ENCODE data around the gene KRTAP10-3. TPM values are rescaled to one million over a fixed set of nuclear protein-coding genes. Genes with fewer than 3 reads are reported as not detected.
"Not testable (repeated sequence)": the region's sequence is repeated elsewhere in the genome, so short reads cannot be mapped to it uniquely, and the experiment has no call there.

The KRTAP10-3 gene
- total RNA-seq, 3 donors from 2014 or later, result not detected

DNA sequence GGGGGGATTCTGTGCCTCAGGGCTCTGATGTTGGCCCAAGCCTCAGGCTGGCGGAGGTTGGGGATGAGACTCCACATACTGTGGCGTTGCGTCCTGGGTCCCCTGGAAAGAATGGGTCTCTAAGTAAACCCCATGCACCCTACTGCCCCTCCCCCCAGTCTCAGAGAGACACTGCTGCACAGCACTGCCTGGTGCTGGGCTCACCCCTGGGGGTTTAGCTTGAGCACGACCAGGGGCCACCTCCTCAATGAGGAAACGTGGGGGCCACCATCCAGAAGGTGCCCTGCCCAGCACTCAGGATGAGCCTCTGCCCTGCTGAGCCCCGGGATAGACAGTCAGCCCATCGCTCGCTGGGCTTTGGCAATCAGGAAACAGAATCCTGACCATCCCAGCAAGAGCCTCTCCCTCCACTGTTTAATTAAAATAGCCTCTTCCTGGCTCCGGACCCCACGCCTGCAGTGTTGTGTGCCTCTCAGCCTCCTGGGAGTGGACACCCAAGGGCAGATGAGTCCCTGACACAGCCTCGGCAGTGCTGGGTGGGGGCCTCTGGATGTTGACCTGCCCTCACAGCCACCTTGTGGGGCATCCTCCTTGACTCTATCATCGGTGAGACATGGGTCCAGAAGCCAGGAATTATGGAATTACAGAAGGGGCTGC lies 11.4 kb upstream of the KRTAP10-3 start:
- Mint-ChIP-seq H3K4me1 (ENCODE audit: low read depth) (peaks cover 9% of the 10 kb centered on the region), H3K36me3 (ENCODE audit: insufficient read depth) (no peaks in the 10 kb centered on the region), H3K4me3 (no peak overlapping the region), H3K9me3 (peaks cover 4% of the 10 kb centered on the region), H3K27me3 (ENCODE audit: low read depth) (peaks cover 9% of the 10 kb centered on the region)
- no peak for DNase-seq
- ATAC-seq, result no peak

DNA sequence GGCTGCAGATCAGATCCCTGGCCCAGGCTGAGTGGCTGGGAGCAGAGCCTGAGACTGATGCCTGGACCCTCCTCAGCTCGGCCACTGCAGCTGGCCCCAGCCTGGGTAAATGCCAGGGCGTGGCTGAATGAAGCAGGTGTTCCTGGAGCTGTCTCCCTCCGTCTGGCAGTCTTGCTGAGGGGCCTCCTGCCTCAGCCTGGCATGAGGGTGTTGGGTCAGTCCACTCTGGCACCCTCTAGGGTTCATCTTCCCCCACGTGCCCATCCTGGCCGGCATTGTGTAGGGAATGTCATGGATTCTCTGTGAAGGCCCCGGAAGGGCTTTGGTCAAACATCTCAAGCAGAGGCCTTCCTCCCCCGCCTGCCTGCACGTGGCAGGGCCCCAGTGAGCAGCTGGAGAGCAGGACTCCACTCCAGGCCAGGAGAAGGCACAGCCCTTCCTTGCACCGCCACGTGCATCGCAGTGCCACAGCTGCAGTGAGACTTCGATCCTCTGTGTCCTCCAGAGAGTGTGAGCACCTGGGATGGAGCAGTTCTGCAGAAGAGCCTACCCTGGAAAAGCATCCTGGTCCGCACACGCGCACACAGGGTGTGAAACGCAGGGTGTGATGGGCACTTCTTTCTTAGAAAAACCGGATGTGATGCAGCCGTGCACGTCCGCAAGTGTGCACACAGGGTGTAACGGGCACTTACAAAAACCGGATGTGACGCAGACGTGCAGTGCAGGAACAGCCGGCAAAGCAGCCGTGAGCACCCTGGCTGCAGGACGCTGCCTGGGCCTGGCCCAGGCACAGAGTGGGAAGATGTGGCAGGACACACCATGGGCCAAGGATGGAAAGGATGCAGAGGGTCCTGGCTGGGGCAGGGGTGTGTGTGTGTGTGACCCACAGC lies 10.3 kb upstream of the KRTAP10-3 start:
- Mint-ChIP-seq H3K4me3 (no peak overlapping the region), H3K27me3 (ENCODE audit: low read depth) (peaks cover 6% of the 10 kb centered on the region), H3K36me3 (ENCODE audit: insufficient read depth) (no peaks in the 10 kb centered on the region), H3K4me1 (ENCODE audit: low read depth) (peaks cover 13% of the 10 kb centered on the region), H3K9me3 (peaks cover 4% of the 10 kb centered on the region)
- no peak for DNase-seq
- no peak for ATAC-seq

DNA sequence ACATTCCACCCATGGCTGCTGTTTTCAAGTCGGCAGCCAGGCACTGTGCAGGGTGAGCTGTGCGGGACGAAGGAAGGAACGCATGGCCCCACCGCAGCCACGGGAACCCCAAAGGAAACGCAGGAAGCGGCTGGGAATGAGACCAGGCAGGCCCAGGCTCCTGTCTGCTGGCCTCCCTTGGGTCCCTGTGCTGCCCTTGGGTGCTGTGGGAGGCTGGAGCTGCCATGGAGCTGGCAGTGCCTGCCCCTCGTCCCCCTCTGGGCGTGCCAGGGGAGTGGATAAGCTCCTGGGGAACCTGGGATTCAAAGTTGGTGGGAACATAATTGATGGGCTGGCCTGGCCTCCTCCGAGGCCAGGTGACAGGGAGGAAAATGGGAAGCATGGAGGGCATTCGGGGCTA lies 9.7 kb upstream of the KRTAP10-3 start:
- peaks cover 6% of the 10 kb centered on the region for H3K27me3 Mint-ChIP-seq (ENCODE audit: low read depth)
- ATAC-seq, result no peak
- H3K4me3 Mint-ChIP-seq, result no peak overlapping the region
- peaks cover 6% of the 10 kb centered on the region for H3K9me3 Mint-ChIP-seq
- H3K36me3 Mint-ChIP-seq (ENCODE audit: insufficient read depth), result no peaks in the 10 kb centered on the region
- no peak for DNase-seq
- H3K4me1 Mint-ChIP-seq (ENCODE audit: low read depth), result peaks cover 13% of the 10 kb centered on the region

DNA sequence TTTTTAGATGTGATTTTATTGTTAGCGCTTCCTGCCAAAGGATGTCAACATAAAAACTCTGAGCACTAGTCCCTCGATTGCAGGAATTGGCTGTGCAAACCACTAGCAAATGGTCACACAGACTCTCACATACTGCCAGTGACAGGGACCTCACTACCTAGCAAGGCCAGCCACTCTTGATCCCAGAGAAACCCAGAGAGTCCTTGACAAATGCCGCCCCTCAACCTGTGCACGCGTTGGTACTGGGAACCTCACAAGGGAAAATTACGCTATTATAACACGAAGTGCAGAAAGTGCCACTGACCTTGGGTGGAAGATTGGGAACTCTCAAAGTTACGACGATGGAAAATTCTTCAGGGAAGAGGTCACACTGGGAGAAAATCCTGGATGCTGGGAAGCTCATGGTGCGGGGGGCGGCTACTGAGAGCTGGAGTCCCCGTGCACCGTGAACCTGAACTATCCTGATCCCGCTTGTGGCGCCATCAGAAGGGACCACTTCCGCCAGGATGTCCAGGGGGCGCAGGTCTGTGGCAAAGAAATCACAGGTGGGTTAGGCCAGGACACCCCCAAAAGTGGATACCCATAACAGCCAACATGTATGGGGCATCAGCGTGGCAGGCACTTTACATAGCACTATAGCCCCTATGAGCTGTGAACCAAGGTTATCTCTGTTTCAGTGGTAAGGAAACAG lies 9.0 kb upstream of the KRTAP10-3 start:
- H3K36me3 Mint-ChIP-seq (ENCODE audit: insufficient read depth), result no peaks in the 10 kb centered on the region
- H3K27me3 Mint-ChIP-seq (ENCODE audit: low read depth), result peaks cover 3% of the 10 kb centered on the region
- DNase-seq (no peak), ATAC-seq (no peak)
- H3K9me3 Mint-ChIP-seq, result peaks cover 13% of the 10 kb centered on the region
- peaks cover 13% of the 10 kb centered on the region for H3K4me1 Mint-ChIP-seq (ENCODE audit: low read depth)
- H3K4me3 Mint-ChIP-seq, result no peak overlapping the region

DNA sequence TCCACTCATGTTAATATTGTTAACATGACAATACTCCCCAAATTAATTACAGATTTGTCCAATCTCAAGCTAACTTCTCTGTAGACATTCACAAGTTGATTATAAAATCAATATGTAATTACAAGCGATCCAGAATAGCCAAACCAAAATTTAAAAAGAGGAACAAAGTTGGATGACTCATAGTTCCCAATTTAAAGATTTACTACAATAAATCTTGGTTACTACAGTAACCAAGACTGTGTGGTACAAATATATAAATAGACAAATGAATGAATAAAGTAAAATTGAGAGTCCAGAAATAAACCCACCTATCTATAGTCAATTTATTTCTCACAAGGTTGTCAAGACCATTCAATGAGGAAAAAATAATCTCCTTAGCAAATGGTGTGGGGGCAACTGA lies 7.8 kb upstream of the KRTAP10-3 start:
- no peaks in the 10 kb centered on the region for H3K36me3 Mint-ChIP-seq (ENCODE audit: insufficient read depth)
- no peaks in the 10 kb centered on the region for H3K27me3 Mint-ChIP-seq (ENCODE audit: low read depth)

DNA sequence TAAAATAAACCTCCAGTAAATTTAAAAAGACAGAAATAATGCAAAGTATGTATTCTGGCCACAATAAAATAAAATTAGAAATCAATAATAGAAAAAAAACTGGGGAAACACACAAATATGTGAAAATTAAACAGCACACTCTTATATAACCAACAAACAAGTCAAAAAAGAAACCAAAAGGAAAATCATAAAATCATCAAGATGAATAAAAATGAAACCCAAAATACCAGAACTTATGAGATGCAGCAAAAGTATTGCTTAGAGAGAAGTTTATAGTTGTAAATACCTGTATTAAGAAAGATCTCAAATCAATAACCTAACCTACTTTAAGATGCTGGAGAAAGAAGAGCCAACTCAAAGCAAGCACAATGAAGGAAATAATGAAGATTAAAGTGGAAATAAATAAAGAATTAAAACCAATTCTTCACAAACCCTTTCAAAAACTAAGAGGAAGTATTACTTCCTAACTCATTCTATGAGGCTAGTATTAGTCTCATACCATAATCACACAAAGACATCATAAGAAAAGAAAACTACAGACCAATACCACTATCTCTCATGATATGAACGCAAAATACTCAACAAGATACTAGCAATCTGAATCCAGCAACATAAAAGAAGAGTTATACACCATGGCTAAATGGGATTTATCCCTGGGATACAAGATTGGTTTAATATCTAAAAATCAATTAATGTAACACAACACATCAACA lies 6.4 kb upstream of the KRTAP10-3 start:
- ATAC-seq, result no peak
- Mint-ChIP-seq H3K9me3 (peaks cover 34% of the 10 kb centered on the region), H3K27me3 (ENCODE audit: low read depth) (no peaks in the 10 kb centered on the region), H3K4me1 (ENCODE audit: low read depth) (peaks cover 13% of the 10 kb centered on the region), H3K36me3 (ENCODE audit: insufficient read depth) (no peaks in the 10 kb centered on the region), H3K4me3 (no peak overlapping the region)
- no peak for DNase-seq

More for the DNA sequence above, 7.8 kb upstream of the KRTAP10-3 start:
- peaks cover 22% of the 10 kb centered on the region for H3K9me3 Mint-ChIP-seq
- ATAC-seq, result no peak
- H3K4me3 Mint-ChIP-seq, result no peak overlapping the region
- DNase-seq, result no peak
- H3K4me1 Mint-ChIP-seq (ENCODE audit: low read depth), result peaks cover 13% of the 10 kb centered on the region

DNA sequence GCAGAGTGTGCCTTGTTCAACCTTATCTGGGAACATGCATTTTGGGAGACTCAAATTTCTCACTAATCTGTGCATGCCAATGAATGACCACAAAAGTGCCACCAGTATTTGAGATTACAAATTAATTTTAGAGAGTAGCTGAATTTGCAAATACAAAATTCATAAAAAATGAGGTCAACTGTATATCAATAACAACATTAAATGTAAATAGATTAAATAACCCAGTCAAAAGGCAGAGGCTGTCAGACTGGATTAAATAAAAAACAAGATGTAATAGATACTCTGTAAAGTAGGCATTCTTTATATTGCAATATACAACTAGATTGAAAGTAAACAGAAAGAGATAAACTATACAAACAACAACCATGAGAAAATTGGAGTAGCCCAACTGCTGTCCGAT lies 5.5 kb upstream of the KRTAP10-3 start:
- Mint-ChIP-seq H3K9me3 (peaks cover 38% of the 10 kb centered on the region), H3K36me3 (ENCODE audit: insufficient read depth) (no peaks in the 10 kb centered on the region), H3K4me1 (ENCODE audit: low read depth) (peaks cover 13% of the 10 kb centered on the region), H3K27me3 (ENCODE audit: low read depth) (no peaks in the 10 kb centered on the region), H3K4me3 (no peak overlapping the region)
- DNase-seq, result no peak
- ATAC-seq, result no peak

DNA sequence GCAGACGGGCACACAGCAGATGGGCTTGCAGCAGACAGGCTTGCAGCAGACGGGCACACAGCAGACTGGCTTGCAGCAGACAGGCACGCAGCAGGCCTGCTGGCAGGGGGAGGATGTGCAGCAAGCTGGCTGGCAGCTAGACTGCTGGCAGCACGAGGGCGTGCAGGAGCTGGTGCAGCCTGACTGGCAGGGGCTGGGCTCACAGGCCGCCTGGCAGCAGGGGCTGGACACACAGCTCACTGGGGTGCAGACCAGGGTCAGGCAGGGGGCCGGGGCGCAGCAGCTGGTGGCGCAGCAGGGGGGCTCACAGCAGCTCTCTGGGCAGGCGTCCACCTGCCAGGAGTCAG lies 293 bp downstream of the KRTAP10-3 start:
- not testable (repeated sequence) for H3K36me3 Mint-ChIP-seq (ENCODE audit: insufficient read depth)

DNA sequence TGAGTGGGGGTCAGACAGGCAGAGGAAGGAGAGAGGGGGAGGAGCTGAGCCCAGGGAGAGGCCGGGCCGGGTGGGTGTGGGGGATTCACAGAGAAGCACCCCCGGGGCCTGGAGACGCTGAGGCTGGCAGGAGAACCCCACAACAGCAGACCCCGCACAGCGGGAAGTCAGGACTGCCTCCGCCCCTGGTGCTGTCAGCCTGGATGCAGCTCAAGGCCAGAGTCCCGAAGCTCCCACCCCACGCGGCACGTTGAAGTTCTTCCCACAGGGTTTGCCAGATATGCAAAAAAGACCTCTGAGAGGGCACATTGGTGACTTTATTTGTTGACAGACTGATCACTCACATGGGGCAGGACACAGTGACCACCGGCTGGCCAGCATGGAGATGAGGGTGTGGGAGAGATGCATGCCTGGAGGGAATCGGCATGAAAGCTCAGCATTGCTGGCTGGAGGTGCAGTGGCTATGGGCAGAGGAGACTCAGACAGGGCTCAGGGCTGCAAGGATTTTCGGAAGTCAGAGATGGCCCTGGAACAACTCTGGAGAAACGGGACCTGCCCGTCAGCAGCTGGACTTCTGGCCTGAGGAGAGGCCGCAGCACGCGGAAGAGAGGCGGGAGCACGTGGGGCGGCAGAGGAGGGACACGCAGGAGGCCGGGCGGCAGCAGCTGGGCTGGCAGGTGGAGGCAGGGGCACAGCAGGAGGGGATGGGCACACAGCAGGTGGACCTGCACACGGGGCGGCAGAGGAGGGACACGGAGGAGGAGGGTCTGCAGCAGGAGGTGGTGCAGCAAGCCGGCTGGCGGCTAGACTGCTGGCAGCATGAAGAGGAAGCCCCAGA lies 885 bp downstream of the KRTAP10-3 start:
- Mint-ChIP-seq H3K4me1 (ENCODE audit: low read depth) (no peaks in the 10 kb centered on the region), H3K36me3 (ENCODE audit: insufficient read depth) (peaks cover 3% of the 10 kb centered on the region), H3K9me3 (peaks cover 38% of the 10 kb centered on the region), H3K27me3 (ENCODE audit: low read depth) (no peaks in the 10 kb centered on the region), H3K4me3 (no peak overlapping the region)
- ATAC-seq (no peak), DNase-seq (no peak)

More for the DNA sequence above, 293 bp downstream of the KRTAP10-3 start:
- peaks cover 40% of the 10 kb centered on the region for H3K9me3 Mint-ChIP-seq
- not testable (repeated sequence) for H3K4me1 Mint-ChIP-seq (ENCODE audit: low read depth); H3K27me3 Mint-ChIP-seq (ENCODE audit: low read depth); DNase-seq; ATAC-seq; H3K4me3 Mint-ChIP-seq

DNA sequence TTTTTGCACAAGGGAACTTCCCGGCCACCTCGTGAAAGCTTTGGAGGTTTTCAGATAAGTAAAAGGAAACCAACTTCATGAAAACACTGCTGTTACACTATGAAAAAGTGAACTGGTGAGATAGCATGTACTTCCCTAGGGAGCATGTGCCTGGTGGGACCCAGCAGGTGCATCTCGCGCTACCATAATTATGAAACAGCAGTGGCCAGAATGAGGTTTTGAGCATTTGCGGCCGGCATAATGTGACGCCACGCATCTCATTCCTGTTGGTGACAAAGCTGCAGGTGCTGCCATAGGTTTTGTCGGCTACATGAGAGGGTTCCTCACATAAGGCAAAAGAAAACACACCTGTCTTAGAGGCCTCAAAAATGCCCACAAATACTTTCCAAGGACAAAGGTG lies 1.7 kb downstream of the KRTAP10-3 start:
- no peak for DNase-seq
- peaks cover 3% of the 10 kb centered on the region for H3K36me3 Mint-ChIP-seq (ENCODE audit: insufficient read depth)

DNA sequence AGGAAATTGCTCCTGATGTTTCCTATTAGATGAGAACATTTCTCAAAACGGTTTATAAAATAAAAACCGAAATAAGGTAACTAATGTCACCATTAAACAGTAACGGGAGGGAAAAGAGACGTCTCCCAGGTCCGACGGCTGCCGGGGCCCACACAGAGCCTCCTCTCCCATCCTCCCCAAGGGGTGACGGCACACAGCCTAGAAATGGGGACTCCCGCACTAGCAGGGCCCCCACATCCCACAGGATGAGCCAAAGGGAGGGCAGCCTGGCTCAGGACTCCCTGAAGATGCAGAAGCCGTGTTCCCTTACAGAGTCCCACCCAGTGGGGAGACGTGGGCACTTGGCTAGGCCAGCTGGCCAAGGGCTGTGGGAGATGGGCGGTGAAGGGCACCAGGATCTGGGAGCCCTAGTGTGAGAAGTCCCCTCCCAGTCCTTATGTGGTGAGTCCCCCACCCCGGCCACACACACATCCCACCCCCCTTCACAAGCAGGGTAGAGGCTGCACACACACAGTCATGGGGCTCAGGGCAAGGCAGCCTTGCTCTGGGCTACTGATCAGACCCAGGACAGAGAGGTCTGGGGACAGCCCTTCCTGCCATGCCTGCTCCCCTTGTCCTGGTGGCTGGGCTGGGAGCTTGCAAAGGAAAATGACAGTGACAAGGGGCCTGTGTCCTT lies 3.3 kb downstream of the KRTAP10-3 start:
- DNase-seq, result no peak
- no peaks in the 10 kb centered on the region for H3K4me1 Mint-ChIP-seq (ENCODE audit: low read depth)
- H3K9me3 Mint-ChIP-seq, result peaks cover 14% of the 10 kb centered on the region
- H3K4me3 Mint-ChIP-seq, result no peak overlapping the region
- no peak for ATAC-seq
- H3K27me3 Mint-ChIP-seq (ENCODE audit: low read depth), result no peaks in the 10 kb centered on the region
- H3K36me3 Mint-ChIP-seq (ENCODE audit: insufficient read depth), result peaks cover 3% of the 10 kb centered on the region

More for the DNA sequence above, 1.7 kb downstream of the KRTAP10-3 start:
- peaks cover 30% of the 10 kb centered on the region for H3K9me3 Mint-ChIP-seq
- H3K27me3 Mint-ChIP-seq (ENCODE audit: low read depth), result no peaks in the 10 kb centered on the region
- no peak overlapping the region for H3K4me3 Mint-ChIP-seq
- no peaks in the 10 kb centered on the region for H3K4me1 Mint-ChIP-seq (ENCODE audit: low read depth)
- ATAC-seq, result no peak

DNA sequence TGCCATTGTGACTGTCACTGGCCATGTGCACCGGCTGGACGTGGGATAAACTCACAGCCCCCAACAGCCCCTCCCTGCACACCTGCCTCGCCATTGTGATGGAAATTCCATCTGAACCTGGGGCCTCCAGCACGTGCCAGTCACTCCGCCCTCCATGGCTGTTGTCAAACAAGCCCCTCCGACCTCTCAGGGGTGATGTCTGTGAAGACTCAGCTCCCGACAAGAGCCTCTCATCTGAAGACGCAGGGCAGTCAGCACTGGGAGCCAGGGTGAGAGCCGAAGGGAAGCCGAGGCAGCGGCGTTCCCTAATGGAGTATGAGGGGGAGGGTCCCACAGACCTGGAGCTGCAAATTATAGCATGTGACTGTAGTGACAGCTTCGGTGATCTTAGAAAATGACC lies 5.9 kb downstream of the KRTAP10-3 start:
- DNase-seq (no peak), ATAC-seq (no peak)
- Mint-ChIP-seq H3K9me3 (peaks cover 9% of the 10 kb centered on the region), H3K4me1 (ENCODE audit: low read depth) (peaks cover 14% of the 10 kb centered on the region), H3K4me3 (no peak overlapping the region), H3K36me3 (ENCODE audit: insufficient read depth) (peaks cover 5% of the 10 kb centered on the region), H3K27me3 (ENCODE audit: low read depth) (no peaks in the 10 kb centered on the region)

DNA sequence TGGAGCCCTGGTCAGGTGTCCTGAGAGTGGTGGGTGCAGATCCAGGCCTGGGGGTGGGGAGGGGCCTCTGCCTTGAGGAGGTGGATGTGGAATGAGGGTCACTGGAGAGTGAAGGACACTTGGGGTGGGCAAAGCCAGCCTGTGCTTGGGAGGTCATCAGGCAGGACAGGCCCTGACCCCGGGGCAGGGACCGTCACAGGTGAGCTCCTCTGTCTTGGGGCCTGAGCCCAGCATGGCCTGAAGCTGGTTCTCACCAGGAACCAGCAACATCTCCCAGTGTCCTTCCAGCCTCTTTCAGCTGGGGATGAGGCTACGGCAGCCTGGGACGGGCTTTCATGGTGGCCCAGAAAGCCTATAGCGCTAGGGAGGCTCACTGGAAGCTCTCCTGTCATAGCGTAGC lies 6.5 kb downstream of the KRTAP10-3 start:
- Mint-ChIP-seq H3K9me3 (peaks cover 14% of the 10 kb centered on the region), H3K36me3 (ENCODE audit: insufficient read depth) (peaks cover 9% of the 10 kb centered on the region), H3K4me1 (ENCODE audit: low read depth) (peaks cover 20% of the 10 kb centered on the region), H3K27me3 (ENCODE audit: low read depth) (no peaks in the 10 kb centered on the region), H3K4me3 (no peak overlapping the region)
- ATAC-seq (no peak), DNase-seq (no peak)

All from activated T-cell treated with anti-CD3 and anti-CD28 coated beads, Interleukin-2, amount 50 U/mL, for 4 hours (primary cell).